ENCODE measurements around the gene DYNC1LI1.
"Not testable (repeated sequence)": the region's sequence is repeated elsewhere in the genome, so short reads cannot be mapped to it uniquely, and the experiment has no call there.

DYNC1LI1 gene

GRCh38 chr3:32531010-32531647, 39.5 kb downstream of the DYNC1LI1 start:
- DNase-seq (ENCODE audit: low read depth, low spot score) = no peak

- DNase-seq (ENCODE audit: low read depth, low spot score) = no peak
Measured at GRCh38 chr3:32525720-32526119, 44.9 kb downstream of the DYNC1LI1 start.

DNA sequence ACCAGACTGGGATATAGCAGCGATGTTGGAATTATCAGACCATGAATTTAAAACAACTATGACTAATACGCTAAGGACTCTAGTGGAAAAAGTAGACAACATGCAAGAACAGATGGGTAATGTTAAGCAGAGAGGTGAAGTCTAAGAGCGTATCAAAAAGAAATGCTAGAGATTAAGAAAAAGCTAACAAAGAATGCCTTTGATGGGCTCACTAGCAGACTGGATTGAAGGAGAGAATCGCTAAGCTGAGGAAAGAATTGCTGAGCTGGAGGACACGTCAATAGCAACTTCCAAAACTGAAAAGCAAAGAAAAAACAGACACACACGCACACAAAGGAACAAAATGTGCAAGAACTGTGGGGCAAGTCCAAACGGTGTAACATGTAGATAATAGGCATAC, 48.0 kb downstream of the DYNC1LI1 start:
- no peak for DNase-seq (ENCODE audit: low read depth, low spot score)

DNA sequence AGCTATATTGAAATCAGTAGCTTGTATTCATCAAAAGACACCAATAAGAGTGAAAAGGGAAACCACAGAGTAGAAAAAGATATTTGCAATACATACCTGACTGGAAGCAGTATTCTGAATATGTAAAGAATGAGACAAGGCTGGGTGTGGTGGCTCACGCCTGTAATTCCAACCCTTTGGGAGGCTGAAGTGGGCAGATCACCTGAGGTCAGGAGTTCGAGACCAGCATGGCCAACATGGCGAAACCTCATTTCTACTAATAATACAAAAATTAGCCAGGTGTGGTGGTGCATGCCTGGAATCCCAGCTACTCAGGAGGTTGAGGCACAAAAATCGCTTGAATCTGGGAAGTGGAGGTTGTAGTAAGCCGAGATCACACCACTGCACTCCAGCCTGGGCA, 51.7 kb downstream of the DYNC1LI1 start:
- DNase-seq (ENCODE audit: low read depth, low spot score) = not testable (repeated sequence)

- not testable (repeated sequence) for DNase-seq (ENCODE audit: low read depth, low spot score)
Measured at GRCh38 chr3:32516751-32517150, 53.9 kb downstream of the DYNC1LI1 start.

DNA sequence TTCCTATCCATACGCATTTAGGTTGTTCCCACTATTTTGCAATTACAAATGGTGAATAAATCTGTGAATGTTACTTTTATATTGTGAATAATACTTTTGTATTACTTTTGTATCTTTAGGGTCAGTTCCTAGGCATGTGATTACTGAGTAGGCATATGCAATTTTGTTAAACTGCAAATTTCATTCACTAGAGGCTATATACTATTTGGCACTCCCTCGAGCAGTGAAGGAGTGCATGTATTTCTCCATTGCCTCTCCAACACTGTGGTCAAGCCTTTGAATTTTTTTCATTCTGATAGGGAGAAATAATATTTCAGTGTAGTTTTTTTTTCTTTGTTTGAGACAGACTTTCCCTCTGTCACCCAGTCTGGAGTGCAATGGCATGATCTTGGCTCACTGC, 59.7 kb downstream of the DYNC1LI1 start:
- no peak for DNase-seq (ENCODE audit: low read depth, low spot score)

DNA sequence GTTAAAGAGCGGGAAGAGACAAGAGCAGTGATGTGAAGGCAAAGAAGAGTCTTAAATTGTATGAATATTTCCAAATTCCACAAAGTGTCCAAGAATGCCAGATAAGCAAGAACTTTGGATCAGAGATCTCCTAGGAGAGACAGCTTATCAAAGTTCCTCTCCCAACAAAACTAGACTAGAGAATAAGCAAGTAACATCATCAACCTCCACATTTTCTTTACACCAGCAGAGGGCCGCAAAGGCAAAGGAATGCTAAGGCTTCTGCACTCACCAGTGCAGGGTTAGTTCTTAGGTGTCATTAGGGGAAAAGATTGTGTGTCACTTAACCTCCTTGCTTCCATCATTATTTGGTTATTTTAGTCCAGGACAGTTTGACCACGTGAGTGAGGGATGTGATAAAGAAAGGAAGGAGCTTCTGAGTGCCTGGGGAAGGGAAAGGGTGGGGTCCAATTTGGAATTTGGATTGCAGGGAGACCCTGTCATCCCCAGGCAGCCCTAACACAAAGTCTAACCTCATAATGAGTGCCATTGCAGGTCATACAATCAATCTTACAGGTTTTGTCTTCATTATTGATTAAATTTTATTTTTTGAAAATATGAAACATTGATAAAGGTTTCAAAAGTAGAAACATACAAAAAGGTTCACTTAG, 60.5 kb downstream of the DYNC1LI1 start:
- DNase-seq (ENCODE audit: low read depth, low spot score) = peak; percentile 41

GRCh38 chr3:32508711-32509110, 61.9 kb downstream of the DYNC1LI1 start:
- no peak for DNase-seq (ENCODE audit: low read depth, low spot score)

- no peak for DNase-seq (ENCODE audit: low read depth, low spot score)
Measured at GRCh38 chr3:32506466-32506865, 64.2 kb downstream of the DYNC1LI1 start.

DNA sequence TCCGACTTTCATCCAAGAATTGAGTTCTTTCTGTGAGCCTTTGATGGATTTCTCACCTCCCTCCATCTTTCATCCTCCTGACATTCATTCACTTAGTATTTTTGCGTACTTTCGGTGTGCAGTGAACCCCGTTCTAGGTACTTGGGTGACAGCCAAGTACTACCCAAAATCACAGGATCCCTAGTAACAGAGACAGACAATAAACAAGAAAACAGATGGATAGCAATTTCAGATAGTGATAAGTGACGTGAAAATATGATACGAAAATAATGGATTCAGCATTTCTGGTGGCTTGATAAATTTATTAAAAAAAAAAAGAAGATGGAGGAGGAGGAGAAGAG, 67.7 kb downstream of the DYNC1LI1 start:
- no peak for DNase-seq (ENCODE audit: low read depth, low spot score)

GRCh38 chr3:32502118-32502945, 68.3 kb downstream of the DYNC1LI1 start, which contains the start of gene CMTM6:
CMTM6 (minus strand) TSS chr3:32502852; CDS start chr3:32502745, 107 bp downstream.
- peak; percentile 55 for DNase-seq (ENCODE audit: low read depth, low spot score)

- DNase-seq (ENCODE audit: low read depth, low spot score) = no peak
Measured at GRCh38 chr3:32501783-32502117, 68.9 kb downstream of the DYNC1LI1 start.

DNA sequence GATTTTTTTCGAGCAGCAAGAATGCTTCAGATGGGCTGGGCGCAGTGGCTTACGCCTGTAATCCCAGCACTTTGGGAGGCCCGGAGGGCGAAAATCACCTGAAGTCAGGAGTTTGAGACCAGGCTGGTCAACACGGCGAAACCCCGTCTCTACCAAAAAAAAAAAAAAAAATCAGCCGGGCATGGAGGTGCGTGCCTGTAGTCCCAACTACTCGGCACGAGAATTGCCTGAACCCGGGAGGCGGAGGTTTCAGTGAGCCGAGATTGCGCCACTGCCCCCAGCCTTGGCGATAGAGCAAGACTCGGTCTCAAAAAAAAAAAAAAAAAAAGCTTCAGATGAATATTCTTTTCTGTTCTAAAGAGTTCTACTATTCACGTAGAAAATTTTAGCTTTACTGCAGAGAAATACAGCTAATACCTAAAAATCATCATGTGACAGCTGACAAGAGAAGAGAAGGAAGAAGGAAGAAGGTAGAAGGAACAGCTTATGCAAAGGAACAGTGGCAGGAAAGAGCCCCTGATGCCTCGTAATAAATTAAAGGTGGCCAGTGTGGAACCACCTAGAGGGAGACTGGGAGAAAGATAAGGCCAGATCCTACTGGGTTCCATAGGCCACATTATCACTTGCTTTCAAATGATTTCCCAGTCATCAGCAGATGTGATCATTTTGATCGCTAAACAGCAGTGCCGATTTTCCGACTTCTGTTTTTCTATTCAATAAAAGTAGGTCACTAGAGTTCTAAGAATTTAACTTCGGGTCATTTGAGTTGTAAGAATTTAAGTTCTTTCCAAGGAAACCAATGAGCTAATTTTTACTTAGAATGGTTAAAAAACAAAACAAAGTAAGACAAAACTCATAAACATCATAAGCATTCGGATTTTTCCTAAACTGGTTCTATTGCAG, 69.5 kb downstream of the DYNC1LI1 start:
- DNase-seq (ENCODE audit: low read depth, low spot score) = no peak

DNA sequence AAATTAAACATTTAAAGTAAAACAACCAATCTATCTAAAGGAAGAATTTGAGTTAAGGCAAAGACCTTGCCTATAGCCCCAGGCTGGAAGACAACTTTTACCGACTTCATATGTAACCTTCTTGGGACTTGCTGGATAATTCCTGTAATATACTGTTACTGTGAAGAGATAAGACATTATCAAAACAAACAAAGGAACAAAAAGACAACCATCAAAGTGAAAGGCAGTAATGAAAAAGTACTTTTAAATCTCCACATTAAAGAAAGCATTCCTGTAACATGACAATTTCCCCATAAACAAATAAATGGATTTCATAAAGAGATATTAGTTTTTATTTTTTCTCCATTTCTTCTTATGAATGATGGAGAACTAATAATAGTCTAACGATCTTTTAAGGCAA, 70.4 kb downstream of the DYNC1LI1 start:
- no peak for DNase-seq (ENCODE audit: low read depth, low spot score)

DNA sequence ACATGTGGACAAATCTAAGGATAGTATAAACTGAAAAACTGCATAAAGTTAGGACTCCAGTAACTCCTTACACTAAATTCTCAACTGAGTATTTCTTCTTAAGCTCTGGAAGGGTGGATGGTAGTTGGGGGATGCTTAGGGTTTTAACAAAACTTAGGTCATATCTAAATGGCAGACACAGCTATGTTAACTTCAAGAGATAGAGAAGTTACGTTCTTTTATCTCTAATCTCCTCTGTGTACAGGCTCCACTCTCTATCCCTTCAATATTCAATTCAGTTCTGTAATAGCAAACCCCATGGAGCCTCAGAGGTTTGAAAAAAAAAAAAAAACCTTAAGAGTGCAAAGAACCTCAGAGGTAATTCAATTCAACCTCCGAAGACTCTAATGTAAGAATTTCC, 71.1 kb downstream of the DYNC1LI1 start:
- no peak for DNase-seq (ENCODE audit: low read depth, low spot score)

GRCh38 chr3:32498992-32499391, 71.7 kb downstream of the DYNC1LI1 start:
- no peak for DNase-seq (ENCODE audit: low read depth, low spot score)

- DNase-seq (ENCODE audit: low read depth, low spot score) = no peak
Measured at GRCh38 chr3:32498252-32498651, 72.4 kb downstream of the DYNC1LI1 start.

DNA sequence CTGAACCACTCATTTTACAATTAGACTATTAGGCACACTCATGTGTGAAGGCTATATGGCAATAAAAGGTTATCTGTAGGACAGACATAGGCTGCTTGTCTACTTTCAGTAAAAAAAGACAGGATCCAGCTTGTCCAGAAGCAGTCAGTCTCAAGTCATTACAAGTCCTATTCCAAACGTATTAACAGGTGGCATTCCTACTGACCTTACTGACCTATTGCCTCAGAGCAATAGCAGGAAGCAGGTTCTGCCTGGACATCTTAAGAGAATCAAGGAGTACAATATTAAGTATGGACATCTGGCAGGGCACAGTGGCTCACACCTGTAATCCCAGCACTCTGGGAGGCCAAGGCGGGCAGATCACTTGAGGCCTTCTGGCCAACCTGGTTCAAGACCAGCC, 75.0 kb downstream of the DYNC1LI1 start:
- no peak for DNase-seq (ENCODE audit: low read depth, low spot score)

GRCh38 chr3:32495085-32495484, 75.6 kb downstream of the DYNC1LI1 start:
- no peak for DNase-seq (ENCODE audit: low read depth, low spot score)

GRCh38 chr3:32493437-32494414, 76.9 kb downstream of the DYNC1LI1 start:
- DNase-seq (ENCODE audit: low read depth, low spot score) = no peak

Measured in activated CD4-positive, CD25-positive, alpha-beta regulatory T cell treated with anti-CD3 and anti-CD28 coated beads, Interleukin-2, amount 50 U/mL, for 16 hours (primary cell).